ENCODE measurements around the gene VIPR1.

GRCh38 chr3:42491881-42492507 lies 10.4 kb upstream of the VIPR1 start:
- TF ChIP-seq, protein P1, sequence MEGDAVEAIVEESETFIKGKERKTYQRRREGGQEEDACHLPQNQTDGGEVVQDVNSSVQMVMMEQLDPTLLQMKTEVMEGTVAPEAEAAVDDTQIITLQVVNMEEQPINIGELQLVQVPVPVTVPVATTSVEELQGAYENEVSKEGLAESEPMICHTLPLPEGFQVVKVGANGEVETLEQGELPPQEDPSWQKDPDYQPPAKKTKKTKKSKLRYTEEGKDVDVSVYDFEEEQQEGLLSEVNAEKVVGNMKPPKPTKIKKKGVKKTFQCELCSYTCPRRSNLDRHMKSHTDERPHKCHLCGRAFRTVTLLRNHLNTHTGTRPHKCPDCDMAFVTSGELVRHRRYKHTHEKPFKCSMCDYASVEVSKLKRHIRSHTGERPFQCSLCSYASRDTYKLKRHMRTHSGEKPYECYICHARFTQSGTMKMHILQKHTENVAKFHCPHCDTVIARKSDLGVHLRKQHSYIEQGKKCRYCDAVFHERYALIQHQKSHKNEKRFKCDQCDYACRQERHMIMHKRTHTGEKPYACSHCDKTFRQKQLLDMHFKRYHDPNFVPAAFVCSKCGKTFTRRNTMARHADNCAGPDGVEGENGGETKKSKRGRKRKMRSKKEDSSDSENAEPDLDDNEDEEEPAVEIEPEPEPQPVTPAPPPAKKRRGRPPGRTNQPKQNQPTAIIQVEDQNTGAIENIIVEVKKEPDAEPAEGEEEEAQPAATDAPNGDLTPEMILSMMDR (IDR thresholded peaks at IDR 0.05): no peak
- TF ChIP-seq, protein P2, sequence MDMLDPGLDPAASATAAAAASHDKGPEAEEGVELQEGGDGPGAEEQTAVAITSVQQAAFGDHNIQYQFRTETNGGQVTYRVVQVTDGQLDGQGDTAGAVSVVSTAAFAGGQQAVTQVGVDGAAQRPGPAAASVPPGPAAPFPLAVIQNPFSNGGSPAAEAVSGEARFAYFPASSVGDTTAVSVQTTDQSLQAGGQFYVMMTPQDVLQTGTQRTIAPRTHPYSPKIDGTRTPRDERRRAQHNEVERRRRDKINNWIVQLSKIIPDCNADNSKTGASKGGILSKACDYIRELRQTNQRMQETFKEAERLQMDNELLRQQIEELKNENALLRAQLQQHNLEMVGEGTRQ (IDR thresholded peaks at IDR 0.05; ENCODE audit: borderline replicate concordance, low read depth, low read length): no peak
- TF ChIP-seq NFIC (IDR thresholded peaks at IDR 0.05; ENCODE audit: borderline replicate concordance) (no peak), MXI1 (IDR thresholded peaks at IDR 0.05; ENCODE audit: low read depth, low read length) (no peak), YY1 (IDR thresholded peaks at IDR 0.05; ENCODE audit: low read depth) (no peak), EP300 (IDR thresholded peaks at IDR 0.05; ENCODE audit: borderline replicate concordance in 1 of 2, low read depth in 1 of 2, low read length in 1 of 2) (no peak)

Measured in SK-N-SH (cell line).